ENCODE measurements around the gene CCND1. TPM values are rescaled to one million over a fixed set of nuclear protein-coding genes. Genes with fewer than 3 reads are reported as not detected.

The CCND1 gene
- total RNA-seq, 1 donor from 2014 or later, result 0.20 TPM

Other genes starting within 250 kb of the CCND1 start
- not detected in 2 replicates for gene LINC01488, start 159.5 kb upstream of the CCND1 start, total RNA-seq
- 29.8 and 31.6 TPM in 2 replicates for gene LTO1, start 34.2 kb downstream of the CCND1 start, total RNA-seq
- gene FGF19, start 62.9 kb downstream of the CCND1 start, total RNA-seq, result not detected in 2 replicates
- not detected in 2 replicates for gene FGF4, start 134.2 kb downstream of the CCND1 start, total RNA-seq
- gene FGF3, start 178.3 kb downstream of the CCND1 start, total RNA-seq, result not detected in 2 replicates

All from T-helper 1 cell treated with Interleukin-12 subunit alpha and Interleukin-12 subunit beta and Interleukin-4 antibody, amounts not matched to agents 30 ng/mL and 1 ng/mL, for 36 hours (primary cell).